Glutamatergic neuron (in vitro differentiated cells): ENCODE measurements around the gene SMARCA2. TPM values are rescaled to one million over a fixed set of nuclear protein-coding genes. Genes with fewer than 3 reads are reported as not detected.

Source experiments
- DNase-seq: peaks from one replicate; pipeline ENCODE4 v3.0.0; 2022
- H3K27ac Mint-ChIP-seq: one replicate; pipeline ENCODE4 v1.8.0; 2020; ENCODE audit warnings: mild to moderate bottlenecking, mixed read lengths, inconsistent platforms; ENCODE audit not compliant: unreplicated experiment
- H3K27me3 Mint-ChIP-seq: one replicate; pipeline ENCODE4 v1.8.0; 2020; ENCODE audit warnings: mild to moderate bottlenecking, moderate library complexity, mixed read lengths, inconsistent platforms; ENCODE audit not compliant: unreplicated experiment
- H3K36me3 Mint-ChIP-seq: one replicate; pipeline ENCODE4 v1.8.0; 2020; ENCODE audit warnings: mild to moderate bottlenecking, mixed read lengths, inconsistent platforms; ENCODE audit not compliant: unreplicated experiment
- H3K4me1 Mint-ChIP-seq: one replicate; pipeline ENCODE4 v1.8.0; 2020; ENCODE audit warnings: mild to moderate bottlenecking, low read depth, mixed read lengths, inconsistent platforms; ENCODE audit not compliant: unreplicated experiment
- H3K4me3 Mint-ChIP-seq: one replicate; pipeline ENCODE4 v1.8.0; 2020; ENCODE audit warnings: mild to moderate bottlenecking, mixed read lengths, inconsistent platforms; ENCODE audit not compliant: unreplicated experiment
- H3K9me3 Mint-ChIP-seq: one replicate; pipeline ENCODE4 v1.8.0; 2020; ENCODE audit warnings: mild to moderate bottlenecking, moderate library complexity, mixed read lengths, inconsistent platforms; ENCODE audit not compliant: unreplicated experiment
- total RNA-seq: library from RNA; stranded (reverse); fragmentation: NEBNext Ultra II Directional; extraction: Animal tissue kit (Norgen Biotek cat#: 25700); gene quantifications from one replicate; pipeline ENCODE4 v1.2.1, GENCODE V29; 2021; ENCODE audit not compliant: unreplicated experiment
- TF ChIP-seq, protein P1 (sequence below): fragments of 200-600 bp; sonication (generic); IDR thresholded peaks from one replicate; pipeline ENCODE4 v1.5.0; 2021; ENCODE audit not compliant: partially characterized antibody, unreplicated experiment

The SMARCA2 gene
- total RNA-seq, 1 donor from 2014 or later: 14.5 TPM

- H3K27ac Mint-ChIP-seq: no peak overlapping the region
- TF ChIP-seq, protein P1, sequence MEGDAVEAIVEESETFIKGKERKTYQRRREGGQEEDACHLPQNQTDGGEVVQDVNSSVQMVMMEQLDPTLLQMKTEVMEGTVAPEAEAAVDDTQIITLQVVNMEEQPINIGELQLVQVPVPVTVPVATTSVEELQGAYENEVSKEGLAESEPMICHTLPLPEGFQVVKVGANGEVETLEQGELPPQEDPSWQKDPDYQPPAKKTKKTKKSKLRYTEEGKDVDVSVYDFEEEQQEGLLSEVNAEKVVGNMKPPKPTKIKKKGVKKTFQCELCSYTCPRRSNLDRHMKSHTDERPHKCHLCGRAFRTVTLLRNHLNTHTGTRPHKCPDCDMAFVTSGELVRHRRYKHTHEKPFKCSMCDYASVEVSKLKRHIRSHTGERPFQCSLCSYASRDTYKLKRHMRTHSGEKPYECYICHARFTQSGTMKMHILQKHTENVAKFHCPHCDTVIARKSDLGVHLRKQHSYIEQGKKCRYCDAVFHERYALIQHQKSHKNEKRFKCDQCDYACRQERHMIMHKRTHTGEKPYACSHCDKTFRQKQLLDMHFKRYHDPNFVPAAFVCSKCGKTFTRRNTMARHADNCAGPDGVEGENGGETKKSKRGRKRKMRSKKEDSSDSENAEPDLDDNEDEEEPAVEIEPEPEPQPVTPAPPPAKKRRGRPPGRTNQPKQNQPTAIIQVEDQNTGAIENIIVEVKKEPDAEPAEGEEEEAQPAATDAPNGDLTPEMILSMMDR: no peak
- DNase-seq: no peak
- peaks cover 4% of the 10 kb centered on the region for H3K36me3 Mint-ChIP-seq
- peaks cover 4% of the 10 kb centered on the region for H3K27me3 Mint-ChIP-seq
- H3K4me1 Mint-ChIP-seq: peaks cover 27% of the 10 kb centered on the region
- peaks cover 4% of the 10 kb centered on the region for H3K9me3 Mint-ChIP-seq
- no peak overlapping the region for H3K4me3 Mint-ChIP-seq
Observed at GRCh38 chr9:1982074-1982473, 33.1 kb upstream of the SMARCA2 start.

DNA sequence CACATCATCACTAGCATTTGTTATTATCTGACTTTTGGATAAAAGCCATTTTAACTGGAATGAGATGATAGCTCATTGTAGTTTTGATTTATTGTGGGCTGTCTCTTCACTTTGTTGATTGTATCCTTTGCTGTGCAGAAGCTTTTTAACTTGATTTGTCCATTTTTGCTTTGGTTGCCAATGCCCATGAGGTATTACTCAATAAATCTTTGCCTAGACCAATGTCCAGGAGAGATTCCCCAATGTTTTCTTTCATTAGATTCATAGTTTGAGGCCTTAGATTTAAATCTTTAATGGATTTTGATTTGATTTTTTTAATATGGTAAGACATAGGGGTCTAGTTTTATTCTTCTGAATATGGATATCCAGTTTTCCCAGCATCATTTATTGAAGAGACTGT is 28.8 kb upstream of the SMARCA2 start:
- H3K36me3 Mint-ChIP-seq: peaks cover 4% of the 10 kb centered on the region
- no peak overlapping the region for H3K4me3 Mint-ChIP-seq
- H3K4me1 Mint-ChIP-seq: peaks cover 6% of the 10 kb centered on the region
- no peak for DNase-seq
- H3K27me3 Mint-ChIP-seq: no peaks in the 10 kb centered on the region
- no peaks in the 10 kb centered on the region for H3K9me3 Mint-ChIP-seq
- TF ChIP-seq, protein P1: no peak
- no peak overlapping the region for H3K27ac Mint-ChIP-seq

DNA sequence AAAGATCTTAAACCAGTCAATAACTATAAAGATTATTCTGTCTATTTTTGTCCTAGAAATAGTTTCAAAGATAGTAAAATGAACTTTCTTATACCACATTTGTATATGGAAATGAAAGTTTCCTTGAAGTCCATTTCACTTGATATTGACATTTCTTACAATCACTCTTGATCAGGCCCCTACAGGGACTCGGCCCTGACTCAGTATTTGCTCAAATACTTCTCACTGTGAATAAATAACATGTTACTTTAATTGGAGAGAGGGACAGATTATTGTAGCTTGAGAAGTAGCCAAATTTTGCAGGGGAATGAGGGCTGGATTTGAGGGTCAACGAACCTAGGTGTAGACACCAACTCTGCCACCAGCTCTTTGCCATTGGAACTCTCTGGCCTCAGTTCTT is 25.6 kb upstream of the SMARCA2 start:
- Mint-ChIP-seq H3K9me3 (peaks cover 2% of the 10 kb centered on the region), H3K36me3 (peaks cover 4% of the 10 kb centered on the region), H3K4me1 (no peaks in the 10 kb centered on the region), H3K27me3 (no peaks in the 10 kb centered on the region), H3K27ac (no peak overlapping the region), H3K4me3 (no peak overlapping the region)
- no peak for DNase-seq
- TF ChIP-seq, protein P1: no peak

GRCh38 chr9:1994180-1994579 is 21.0 kb upstream of the SMARCA2 start:
- no peak for DNase-seq
- Mint-ChIP-seq H3K9me3 (peaks cover 2% of the 10 kb centered on the region), H3K27me3 (no peaks in the 10 kb centered on the region), H3K4me1 (peaks cover 4% of the 10 kb centered on the region), H3K4me3 (no peak overlapping the region), H3K36me3 (no peaks in the 10 kb centered on the region), H3K27ac (no peak overlapping the region)
- TF ChIP-seq, protein P1: no peak

GRCh38 chr9:1995084-1995483 is 20.1 kb upstream of the SMARCA2 start:
- Mint-ChIP-seq H3K4me1 (peaks cover 4% of the 10 kb centered on the region), H3K9me3 (peaks cover 2% of the 10 kb centered on the region), H3K4me3 (no peak overlapping the region), H3K27me3 (no peaks in the 10 kb centered on the region), H3K27ac (no peak overlapping the region), H3K36me3 (no peaks in the 10 kb centered on the region)
- TF ChIP-seq, protein P1: no peak
- DNase-seq: no peak
